GM12801 (cell line): ENCODE data around the gene KHDC1.

ENCODE experiments used
- TF ChIP-seq, protein P1 (sequence below): IDR thresholded peaks from one replicate; pipeline ENCODE4 v1.5.1; 2011; ENCODE audit warnings: control low read depth; ENCODE audit not compliant: insufficient read length; ENCODE audit errors: extremely low read depth

Gene KHDC1, protein sequence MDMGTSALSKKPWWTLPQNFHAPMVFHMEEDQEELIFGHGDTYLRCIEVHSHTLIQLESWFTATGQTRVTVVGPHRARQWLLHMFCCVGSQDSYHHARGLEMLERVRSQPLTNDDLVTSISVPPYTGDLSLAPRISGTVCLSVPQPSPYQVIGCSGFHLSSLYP

DNA sequence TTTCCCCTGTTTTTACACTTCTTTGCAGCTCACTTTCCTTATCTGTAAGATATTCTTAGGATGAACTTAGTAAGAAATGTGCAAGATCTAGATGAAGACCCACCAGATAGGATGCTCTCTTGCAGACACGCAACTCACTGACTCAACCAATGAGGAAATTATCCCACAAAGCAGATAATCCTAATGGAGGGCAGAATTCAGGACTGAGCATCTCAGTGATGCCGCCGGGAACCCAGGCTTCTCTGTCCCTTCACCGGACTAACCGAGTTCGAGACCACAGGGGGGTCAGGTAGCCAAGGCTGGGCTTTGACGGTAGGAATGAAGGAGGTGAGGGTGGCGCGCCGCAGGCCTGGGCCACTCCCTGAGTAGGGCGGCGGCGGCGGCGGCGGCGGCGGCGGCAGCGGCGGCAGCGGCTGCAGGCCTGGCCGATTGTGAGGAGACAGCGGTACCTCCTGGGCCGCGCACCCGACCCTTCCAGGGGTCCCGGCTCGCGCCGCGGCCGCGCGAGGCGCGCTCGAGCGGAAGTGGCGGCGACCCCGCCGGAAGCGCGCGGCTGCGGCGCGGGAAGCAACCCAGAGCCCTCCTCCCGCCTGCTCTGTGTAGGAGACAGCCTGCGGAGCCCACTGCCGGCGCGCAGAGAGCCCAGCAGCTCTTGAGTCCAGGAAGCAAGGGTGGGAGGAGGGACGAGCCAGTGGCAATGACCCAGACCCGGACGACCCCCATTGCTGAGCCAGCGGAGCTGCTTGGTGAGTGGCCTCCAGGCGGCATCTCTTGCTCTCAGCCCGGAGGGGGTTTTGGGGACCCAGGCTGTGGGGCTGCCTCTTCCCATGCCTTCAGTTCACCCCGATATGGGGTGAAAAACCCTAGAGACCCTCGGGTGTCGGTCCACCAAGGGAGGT lies at the start of gene KHDC1:
TSS of gene KHDC1 (minus strand) at position 526 of the 899 bp plus-strand sequence. CDS start 20,679 bp downstream, outside the sequence.
- TF ChIP-seq, protein P1, sequence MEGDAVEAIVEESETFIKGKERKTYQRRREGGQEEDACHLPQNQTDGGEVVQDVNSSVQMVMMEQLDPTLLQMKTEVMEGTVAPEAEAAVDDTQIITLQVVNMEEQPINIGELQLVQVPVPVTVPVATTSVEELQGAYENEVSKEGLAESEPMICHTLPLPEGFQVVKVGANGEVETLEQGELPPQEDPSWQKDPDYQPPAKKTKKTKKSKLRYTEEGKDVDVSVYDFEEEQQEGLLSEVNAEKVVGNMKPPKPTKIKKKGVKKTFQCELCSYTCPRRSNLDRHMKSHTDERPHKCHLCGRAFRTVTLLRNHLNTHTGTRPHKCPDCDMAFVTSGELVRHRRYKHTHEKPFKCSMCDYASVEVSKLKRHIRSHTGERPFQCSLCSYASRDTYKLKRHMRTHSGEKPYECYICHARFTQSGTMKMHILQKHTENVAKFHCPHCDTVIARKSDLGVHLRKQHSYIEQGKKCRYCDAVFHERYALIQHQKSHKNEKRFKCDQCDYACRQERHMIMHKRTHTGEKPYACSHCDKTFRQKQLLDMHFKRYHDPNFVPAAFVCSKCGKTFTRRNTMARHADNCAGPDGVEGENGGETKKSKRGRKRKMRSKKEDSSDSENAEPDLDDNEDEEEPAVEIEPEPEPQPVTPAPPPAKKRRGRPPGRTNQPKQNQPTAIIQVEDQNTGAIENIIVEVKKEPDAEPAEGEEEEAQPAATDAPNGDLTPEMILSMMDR: no peak

DNA sequence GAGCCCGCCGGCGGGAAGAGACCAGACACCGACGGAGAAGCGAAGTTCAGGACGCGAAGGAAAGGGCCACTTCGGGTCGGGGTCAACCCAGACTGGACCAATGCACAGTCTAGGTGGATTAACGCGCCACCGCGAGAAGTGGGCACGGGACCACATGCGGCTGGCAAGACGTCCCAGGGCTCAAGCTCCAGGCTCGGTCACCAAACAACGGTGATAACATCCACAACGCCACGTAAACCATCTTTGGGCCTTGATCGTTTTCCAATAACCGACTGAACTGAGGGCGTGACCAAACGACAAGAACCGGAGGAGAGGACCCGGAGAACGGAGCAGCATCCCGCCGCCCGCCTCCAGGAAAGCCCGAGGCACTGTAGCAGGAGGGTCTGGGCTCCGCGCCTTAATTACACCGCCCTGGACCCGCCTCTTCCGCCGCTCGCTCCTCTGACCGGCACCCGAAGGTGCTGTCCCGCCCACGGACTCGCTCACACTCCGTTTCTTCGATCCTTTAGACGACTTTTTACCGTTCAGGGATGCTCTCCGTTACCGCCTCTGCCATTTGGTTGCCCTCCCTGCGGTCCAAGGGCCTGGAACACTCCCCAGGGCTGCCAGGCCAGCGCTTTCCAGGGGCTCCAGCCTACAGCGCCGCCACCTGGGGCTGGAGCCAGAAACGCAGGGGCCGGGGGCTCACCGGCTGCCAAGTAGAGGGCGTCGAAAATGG lies 46.9 kb upstream of the KHDC1 start:
- TF ChIP-seq, protein P1: no peak

DNA sequence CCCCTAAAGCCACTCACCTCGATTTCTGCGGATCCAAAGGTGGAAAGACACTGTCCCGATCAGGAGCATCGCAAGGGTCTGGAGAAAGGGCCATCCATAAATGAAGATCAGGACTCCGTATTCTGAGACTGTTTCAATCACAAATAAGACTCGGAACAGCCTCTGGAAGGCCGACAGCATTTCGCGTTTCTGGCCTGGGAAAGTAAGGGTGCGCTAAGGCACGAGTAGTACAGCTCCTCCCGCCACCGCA lies 46.5 kb upstream of the KHDC1 start:
- TF ChIP-seq, protein P1: no peak

DNA sequence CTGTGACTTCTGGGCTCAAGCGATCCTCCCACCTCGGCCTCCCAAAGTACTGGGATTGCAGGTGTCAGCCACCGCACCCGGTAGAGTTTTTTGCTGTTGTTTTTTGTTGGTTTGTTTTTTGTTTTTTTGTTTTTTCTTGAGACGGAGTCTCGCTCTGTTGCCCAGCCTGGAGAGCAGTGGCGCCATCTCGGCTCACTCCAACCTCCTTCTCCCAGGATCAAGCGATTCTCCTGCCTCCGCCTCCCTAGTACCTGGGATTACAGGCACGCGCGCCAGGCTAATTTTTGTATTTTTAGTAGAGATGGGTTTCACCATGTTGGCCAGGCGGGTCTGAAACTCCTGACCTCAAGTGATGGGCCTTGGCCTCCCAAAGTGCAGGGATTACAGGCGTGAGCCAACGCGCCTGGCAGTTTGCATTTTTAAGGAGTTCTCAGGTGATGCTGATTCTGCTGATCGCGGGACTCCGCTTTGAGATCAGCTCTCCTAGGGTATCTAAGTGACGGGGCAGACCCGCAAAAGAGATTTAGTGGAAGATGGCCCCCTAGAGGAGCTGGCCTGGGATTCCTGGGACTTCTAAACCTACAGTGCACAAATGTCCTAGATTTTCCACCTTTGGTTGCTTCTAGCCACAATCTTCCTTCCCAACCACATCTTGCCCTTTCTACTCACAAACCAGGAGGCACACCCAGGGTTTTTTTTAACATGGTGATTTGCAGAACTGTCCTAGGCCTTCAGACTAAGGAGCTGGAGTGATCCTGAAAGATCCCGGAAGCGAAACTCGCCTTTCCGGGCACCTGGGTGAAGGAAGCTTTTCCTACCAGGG lies 45.9 kb upstream of the KHDC1 start:
- TF ChIP-seq, protein P1: no peak

- TF ChIP-seq, protein P1: no peak
Measured at GRCh38 chr6:73302339-73302738, 39.3 kb upstream of the KHDC1 start.

- TF ChIP-seq, protein P1: no peak
Measured at GRCh38 chr6:73299151-73299971, 36.4 kb upstream of the KHDC1 start.
